ENCODE results near the gene RDX.

The RDX gene

DNA sequence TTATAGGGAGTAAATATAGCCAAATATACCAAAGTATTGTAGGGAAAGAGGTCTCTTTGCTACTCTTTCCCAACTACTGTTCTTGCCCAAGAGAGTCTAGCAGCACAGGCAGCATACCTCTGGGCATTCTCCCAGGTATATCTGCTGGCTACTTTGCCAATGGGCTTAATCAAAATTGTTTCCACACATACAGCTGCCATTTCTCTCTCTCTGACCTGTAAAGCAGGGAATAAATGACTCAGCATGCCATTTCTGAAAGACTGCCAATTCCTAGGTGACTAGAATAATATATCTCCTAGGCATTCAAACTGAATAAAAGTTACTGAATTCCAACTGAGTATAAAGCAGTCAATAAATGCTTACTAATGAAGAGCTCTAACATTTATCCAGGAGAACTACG, 44.6 kb downstream of the RDX start:
- peak; percentile 24 for DNase-seq (ENCODE audit: extremely low read depth, low read depth)
- TF ChIP-seq, protein P1, sequence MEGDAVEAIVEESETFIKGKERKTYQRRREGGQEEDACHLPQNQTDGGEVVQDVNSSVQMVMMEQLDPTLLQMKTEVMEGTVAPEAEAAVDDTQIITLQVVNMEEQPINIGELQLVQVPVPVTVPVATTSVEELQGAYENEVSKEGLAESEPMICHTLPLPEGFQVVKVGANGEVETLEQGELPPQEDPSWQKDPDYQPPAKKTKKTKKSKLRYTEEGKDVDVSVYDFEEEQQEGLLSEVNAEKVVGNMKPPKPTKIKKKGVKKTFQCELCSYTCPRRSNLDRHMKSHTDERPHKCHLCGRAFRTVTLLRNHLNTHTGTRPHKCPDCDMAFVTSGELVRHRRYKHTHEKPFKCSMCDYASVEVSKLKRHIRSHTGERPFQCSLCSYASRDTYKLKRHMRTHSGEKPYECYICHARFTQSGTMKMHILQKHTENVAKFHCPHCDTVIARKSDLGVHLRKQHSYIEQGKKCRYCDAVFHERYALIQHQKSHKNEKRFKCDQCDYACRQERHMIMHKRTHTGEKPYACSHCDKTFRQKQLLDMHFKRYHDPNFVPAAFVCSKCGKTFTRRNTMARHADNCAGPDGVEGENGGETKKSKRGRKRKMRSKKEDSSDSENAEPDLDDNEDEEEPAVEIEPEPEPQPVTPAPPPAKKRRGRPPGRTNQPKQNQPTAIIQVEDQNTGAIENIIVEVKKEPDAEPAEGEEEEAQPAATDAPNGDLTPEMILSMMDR (IDR thresholded peaks at IDR 0.05; ENCODE audit: low read depth, low read length, missing control alignments), result no peak
- no peak overlapping the region for H3K4me3 ChIP-seq (replicated peaks; ENCODE audit: low read depth, low read length)

DNA sequence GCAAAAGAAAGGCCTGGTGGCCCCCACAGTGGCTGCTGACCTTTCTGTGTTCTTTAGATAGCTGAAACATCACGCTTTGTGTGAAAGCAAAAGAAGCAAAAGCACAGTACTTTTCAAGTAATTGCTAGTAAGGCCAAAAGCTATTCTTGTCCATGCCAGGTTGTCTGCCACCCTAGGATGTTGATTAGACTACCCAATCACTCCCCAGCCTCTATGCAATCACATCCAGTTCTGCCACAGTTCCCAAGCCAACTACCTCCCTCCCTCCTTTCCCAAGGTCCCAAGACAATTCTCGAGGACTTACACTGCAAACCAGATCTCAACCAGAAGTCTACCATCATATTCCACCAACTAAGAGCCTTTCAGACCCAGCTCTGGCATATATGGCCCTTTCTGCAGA, 46.2 kb downstream of the RDX start:
- no peak overlapping the region for H3K4me3 ChIP-seq (replicated peaks; ENCODE audit: low read depth, low read length)
- no peak for DNase-seq (ENCODE audit: extremely low read depth, low read depth)
- TF ChIP-seq, protein P1 (IDR thresholded peaks at IDR 0.05; ENCODE audit: low read depth, low read length, missing control alignments), result no peak

DNA sequence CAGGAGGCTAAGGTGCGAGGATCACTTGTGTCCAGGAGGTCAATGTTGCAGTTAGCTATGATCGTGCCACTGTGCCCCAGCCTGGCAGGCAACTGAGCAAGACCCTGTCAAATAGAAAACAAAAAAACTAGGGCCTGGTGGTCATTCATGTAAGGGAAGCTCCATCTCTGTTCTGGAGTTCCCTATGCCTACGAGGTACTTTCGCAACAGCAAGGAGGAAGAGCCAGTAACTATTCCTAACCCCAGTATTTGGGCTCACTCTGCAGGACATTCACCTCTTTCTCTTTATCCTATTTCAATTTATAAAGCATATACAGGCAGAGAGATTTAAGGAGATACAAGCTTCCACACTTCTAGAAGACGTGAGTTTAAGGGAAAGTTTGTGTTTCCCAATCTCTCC, 46.6 kb downstream of the RDX start:
- TF ChIP-seq, protein P1 (IDR thresholded peaks at IDR 0.05; ENCODE audit: low read depth, low read length, missing control alignments), result no peak
- no peak for DNase-seq (ENCODE audit: extremely low read depth, low read depth)
- H3K4me3 ChIP-seq (replicated peaks; ENCODE audit: low read depth, low read length), result no peak overlapping the region

DNA sequence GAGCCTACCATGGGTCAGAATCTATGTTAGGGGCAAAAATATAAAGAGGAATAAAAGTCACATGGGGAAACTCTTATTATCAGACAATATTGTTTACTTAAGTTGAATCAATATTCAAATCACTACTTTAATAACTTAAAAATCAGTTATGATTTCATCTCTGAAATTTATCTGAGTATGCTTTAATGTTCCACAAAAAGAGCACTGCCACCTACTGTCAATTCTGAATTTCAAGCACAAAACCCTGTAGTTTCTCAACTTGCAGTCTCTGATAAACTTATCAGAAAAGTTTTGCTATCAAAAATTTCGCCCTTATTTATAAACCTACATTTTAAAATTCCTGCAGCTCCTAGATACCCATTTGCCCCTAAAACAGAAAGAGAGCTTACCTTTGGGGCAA, 47.3 kb downstream of the RDX start:
- DNase-seq (ENCODE audit: extremely low read depth, low read depth), result no peak
- no peak overlapping the region for H3K4me3 ChIP-seq (replicated peaks; ENCODE audit: low read depth, low read length)
- TF ChIP-seq, protein P1 (IDR thresholded peaks at IDR 0.05; ENCODE audit: low read depth, low read length, missing control alignments), result no peak

DNA sequence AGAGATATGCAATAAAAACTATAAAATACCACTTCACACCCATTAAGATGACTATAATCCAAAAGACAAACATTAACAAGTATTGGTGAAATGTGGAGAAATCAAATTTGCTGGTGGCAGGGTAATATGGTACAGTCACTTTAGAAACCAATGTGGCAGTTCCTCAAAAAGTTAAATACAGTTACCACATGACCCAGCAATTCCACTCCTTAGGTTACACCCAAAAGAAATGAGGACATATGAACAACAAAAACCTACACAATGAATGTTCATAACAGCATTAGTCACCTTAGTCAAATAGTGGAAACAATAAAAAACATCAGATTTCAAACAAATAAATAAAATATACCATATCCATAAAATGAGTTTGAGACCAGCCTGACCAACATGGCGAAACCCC, 52.6 kb downstream of the RDX start:
- no peak for DNase-seq (ENCODE audit: extremely low read depth, low read depth)
- H3K4me3 ChIP-seq (replicated peaks; ENCODE audit: low read depth, low read length), result no peak overlapping the region
- TF ChIP-seq, protein P1 (IDR thresholded peaks at IDR 0.05; ENCODE audit: low read depth, low read length, missing control alignments), result no peak

DNA sequence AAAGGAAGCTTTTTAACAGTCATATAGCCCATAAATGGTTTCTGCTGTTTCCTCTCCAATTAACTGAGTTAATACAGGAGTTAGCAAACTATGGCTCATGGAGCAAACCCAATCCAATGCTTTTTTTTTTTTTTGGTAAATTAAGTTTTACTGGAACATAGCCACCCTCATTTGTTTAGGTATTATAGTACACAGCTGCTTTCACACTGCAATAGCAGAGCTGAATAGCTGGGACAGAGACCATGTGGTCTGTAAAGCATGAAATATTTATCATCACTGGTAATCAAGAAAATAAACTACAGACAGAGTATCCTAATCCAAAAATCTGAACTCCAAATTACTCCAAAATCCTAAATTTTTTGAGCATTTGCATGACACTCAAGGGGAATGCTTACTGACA, 53.7 kb downstream of the RDX start:
- DNase-seq (ENCODE audit: extremely low read depth, low read depth), result no peak
- TF ChIP-seq, protein P1 (IDR thresholded peaks at IDR 0.05; ENCODE audit: low read depth, low read length, missing control alignments), result no peak
- H3K4me3 ChIP-seq (replicated peaks; ENCODE audit: low read depth, low read length), result no peak overlapping the region

DNA sequence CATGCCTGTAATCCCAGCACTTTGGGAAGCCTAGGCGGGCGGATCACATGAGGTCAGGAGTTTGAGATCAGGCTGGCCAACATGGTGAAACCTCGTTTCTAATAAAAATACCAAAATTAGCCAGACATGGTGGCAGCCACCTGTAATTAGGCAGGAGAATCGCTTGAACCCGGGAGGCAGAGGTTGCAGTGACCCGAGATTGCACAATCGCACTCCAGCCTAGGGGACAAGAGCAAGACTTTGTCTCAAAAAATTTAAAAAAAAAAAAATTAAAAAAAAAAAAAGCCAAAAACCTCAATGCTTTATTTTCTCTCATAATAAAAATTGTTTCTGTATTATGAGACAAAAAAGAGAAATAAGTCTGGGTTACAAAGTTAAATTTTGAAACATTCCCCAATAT, 54.2 kb downstream of the RDX start:
- no peak overlapping the region for H3K4me3 ChIP-seq (replicated peaks; ENCODE audit: low read depth, low read length)
- DNase-seq (ENCODE audit: extremely low read depth, low read depth), result no peak
- TF ChIP-seq, protein P1 (IDR thresholded peaks at IDR 0.05; ENCODE audit: low read depth, low read length, missing control alignments), result no peak
